Hepatocyte (in vitro differentiated cells): ENCODE data around the gene PASD1. TPM values are rescaled to one million over a fixed set of nuclear protein-coding genes. Genes with fewer than 3 reads are reported as not detected.

Experiments
- DNase-seq: peaks from one replicate; pipeline ENCODE4 v3.0.0-alpha.2; 2016; ENCODE audit warnings: low spot score
- H2AFZ ChIP-seq: fragments of 200-600 bp; sonication (generic); 2 replicates; pipeline ENCODE4 v1.6.0; 2016; ENCODE audit warnings: antibody characterized with exemption, mild to moderate bottlenecking
- H3K27ac ChIP-seq: fragments of 200-600 bp; sonication (generic); 2 replicates; pipeline ENCODE4 v1.5.1; 2016; ENCODE audit warnings: mild to moderate bottlenecking
- H3K27me3 ChIP-seq: fragments of 200-600 bp; sonication (generic); 2 replicates; pipeline ENCODE4 v1.6.1; 2016
- H3K36me3 ChIP-seq: fragments of 200-600 bp; sonication (generic); replicated peaks from 2 replicates; pipeline ENCODE4 v1.5.1; 2016; ENCODE audit warnings: low read depth; ENCODE audit not compliant: insufficient read depth
- H3K4me1 ChIP-seq: fragments of 200-600 bp; sonication (generic); 2 replicates; pipeline ENCODE4 v1.5.1; 2016; ENCODE audit warnings: mild to moderate bottlenecking, moderate library complexity; ENCODE audit not compliant: insufficient read depth
- H3K4me2 ChIP-seq: fragments of 200-600 bp; sonication (generic); 2 replicates; pipeline ENCODE4 v1.6.0; 2016
- H3K4me3 ChIP-seq: fragments of 200-600 bp; sonication (generic); 2 replicates; pipeline ENCODE4 v1.5.1; 2016; ENCODE audit warnings: mild to moderate bottlenecking
- H3K79me2 ChIP-seq: fragments of 200-600 bp; sonication (generic); 2 replicates; pipeline ENCODE4 v1.6.0; 2017; ENCODE audit warnings: mild to moderate bottlenecking
- H3K9me2 ChIP-seq: fragments of 200-600 bp; sonication (generic); replicated peaks from 2 replicates; pipeline ENCODE4 v1.6.0; 2017; ENCODE audit warnings: mild to moderate bottlenecking; ENCODE audit not compliant: insufficient read depth
- H3K9me3 ChIP-seq: fragments of 200-600 bp; sonication (generic); 2 replicates; pipeline ENCODE4 v1.5.1; 2016; ENCODE audit warnings: low read depth, mild to moderate bottlenecking
- H4K20me1 ChIP-seq: fragments of 200-600 bp; sonication (generic); 2 replicates; pipeline ENCODE4 v1.6.0; 2016; ENCODE audit warnings: mild to moderate bottlenecking; ENCODE audit not compliant: insufficient read depth, poor library complexity, severe bottlenecking
- EZH2 ChIP-seq: fragments of 200-600 bp; sonication (generic); IDR thresholded peaks from 2 replicates; pipeline ENCODE4 v1.6.1; 2016; ENCODE audit warnings: antibody characterized with exemption, mild to moderate bottlenecking, borderline replicate concordance
- EZH2phosphoT487 ChIP-seq: fragments of 200-600 bp; sonication (generic); IDR thresholded peaks from one replicate; pipeline ENCODE4 v1.6.1; 2018; ENCODE audit warnings: antibody characterized with exemption, mild to moderate bottlenecking, low read depth, moderate library complexity; ENCODE audit not compliant: unreplicated experiment, severe bottlenecking
- WGBS: methylation state at CpG from one replicate; pipeline ENCODE4 v1.1.6; 2016; ENCODE audit warnings: low lambda C conversion rate; ENCODE audit errors: missing lambda C conversion rate; 5-methylcytosine and 5-hydroxymethylcytosine counted together
- polyA plus RNA-seq: library from polyadenylated mRNA; unstranded; fragments of >200 nt; fragmentation: Nextera tagmentation; extraction: Ambion mirVana; gene quantifications from 2 replicates; pipeline ENCODE4 v1.2.1, GENCODE V29; 2016
- total RNA-seq: library from RNA; depleted of rRNA; stranded (reverse); fragments of >200 nt; gene quantifications from 2 replicates; pipeline ENCODE4 v1.2.3, GENCODE V29; 2014
- TF ChIP-seq, protein P1 (sequence below): fragments of 200-600 bp; sonication (generic); IDR thresholded peaks from 2 replicates; pipeline ENCODE4 v1.5.1; 2016; ENCODE audit warnings: antibody characterized with exemption, mild to moderate bottlenecking; ENCODE audit not compliant: poor library complexity

PASD1 gene
- total and polyA plus RNA-seq, 2 experiments from 2014 or later: not detected

DNA sequence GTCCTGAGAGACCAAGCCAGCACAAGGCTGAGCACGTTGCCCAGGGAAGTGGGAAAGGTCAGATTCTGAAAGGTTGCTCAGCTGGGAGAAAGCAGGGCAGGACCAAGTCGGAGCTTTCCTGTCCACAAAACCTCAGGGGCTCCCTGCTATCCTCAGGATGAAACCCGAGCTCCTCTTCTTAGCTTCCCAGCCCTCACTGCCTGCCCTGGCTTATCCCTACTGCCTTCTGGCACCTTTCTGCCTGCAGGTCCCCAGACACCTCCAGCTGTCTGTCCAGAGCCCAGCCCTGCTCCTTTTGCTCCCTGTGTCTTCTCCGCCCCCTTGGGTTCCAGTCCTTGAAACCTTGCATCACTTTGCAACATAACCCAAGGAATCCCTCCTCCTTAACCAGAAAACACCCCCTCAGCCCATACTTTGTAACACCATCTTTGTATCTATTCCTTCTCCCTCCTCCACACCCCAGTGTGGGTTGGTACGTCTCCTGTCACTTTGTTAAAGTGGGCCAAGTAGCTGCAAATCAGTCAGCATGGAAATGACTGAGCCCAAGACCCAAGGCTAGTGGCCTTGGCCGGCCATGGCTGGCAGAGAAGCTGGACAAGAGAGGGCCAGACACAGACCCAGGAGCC is 111.8 kb downstream of the PASD1 start:
- TF ChIP-seq, protein P1, sequence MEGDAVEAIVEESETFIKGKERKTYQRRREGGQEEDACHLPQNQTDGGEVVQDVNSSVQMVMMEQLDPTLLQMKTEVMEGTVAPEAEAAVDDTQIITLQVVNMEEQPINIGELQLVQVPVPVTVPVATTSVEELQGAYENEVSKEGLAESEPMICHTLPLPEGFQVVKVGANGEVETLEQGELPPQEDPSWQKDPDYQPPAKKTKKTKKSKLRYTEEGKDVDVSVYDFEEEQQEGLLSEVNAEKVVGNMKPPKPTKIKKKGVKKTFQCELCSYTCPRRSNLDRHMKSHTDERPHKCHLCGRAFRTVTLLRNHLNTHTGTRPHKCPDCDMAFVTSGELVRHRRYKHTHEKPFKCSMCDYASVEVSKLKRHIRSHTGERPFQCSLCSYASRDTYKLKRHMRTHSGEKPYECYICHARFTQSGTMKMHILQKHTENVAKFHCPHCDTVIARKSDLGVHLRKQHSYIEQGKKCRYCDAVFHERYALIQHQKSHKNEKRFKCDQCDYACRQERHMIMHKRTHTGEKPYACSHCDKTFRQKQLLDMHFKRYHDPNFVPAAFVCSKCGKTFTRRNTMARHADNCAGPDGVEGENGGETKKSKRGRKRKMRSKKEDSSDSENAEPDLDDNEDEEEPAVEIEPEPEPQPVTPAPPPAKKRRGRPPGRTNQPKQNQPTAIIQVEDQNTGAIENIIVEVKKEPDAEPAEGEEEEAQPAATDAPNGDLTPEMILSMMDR: no peak
- Histone ChIP-seq H2AFZ (no peak overlapping the region), H3K36me3 (no peaks in the 10 kb centered on the region), H3K4me1 (no peaks in the 10 kb centered on the region), H3K27ac (no peak overlapping the region), H4K20me1 (no peaks in the 10 kb centered on the region), H3K9me3 (no peaks in the 10 kb centered on the region), H3K9me2 (no peaks in the 10 kb centered on the region), H3K27me3 (no peaks in the 10 kb centered on the region), H3K79me2 (no peaks in the 10 kb centered on the region), H3K4me2 (no peak overlapping the region), H3K4me3 (no peak overlapping the region)
- DNase-seq: no peak
- 47% methylated on average over 6 of the region's 6 CpGs for WGBS

GRCh38 chrX:151676196-151676595 is 112.7 kb downstream of the PASD1 start:
- H3K27me3 ChIP-seq: no peaks in the 10 kb centered on the region
- TF ChIP-seq, protein P1: no peak
- TF ChIP-seq EZH2 (no peak), EZH2phosphoT487 (no peak)
- no peak overlapping the region for H3K4me3 ChIP-seq
- H3K36me3 ChIP-seq: no peaks in the 10 kb centered on the region
- no peaks in the 10 kb centered on the region for H3K79me2 ChIP-seq
- H4K20me1 ChIP-seq: no peaks in the 10 kb centered on the region
- no peak overlapping the region for H2AFZ ChIP-seq
- no peaks in the 10 kb centered on the region for H3K4me1 ChIP-seq
- H3K9me3 ChIP-seq: no peaks in the 10 kb centered on the region
- 67% methylated on average over 4 of the region's 4 CpGs for WGBS
- no peak overlapping the region for H3K27ac ChIP-seq
- DNase-seq: no peak
- no peak overlapping the region for H3K4me2 ChIP-seq
- H3K9me2 ChIP-seq: no peaks in the 10 kb centered on the region

DNA sequence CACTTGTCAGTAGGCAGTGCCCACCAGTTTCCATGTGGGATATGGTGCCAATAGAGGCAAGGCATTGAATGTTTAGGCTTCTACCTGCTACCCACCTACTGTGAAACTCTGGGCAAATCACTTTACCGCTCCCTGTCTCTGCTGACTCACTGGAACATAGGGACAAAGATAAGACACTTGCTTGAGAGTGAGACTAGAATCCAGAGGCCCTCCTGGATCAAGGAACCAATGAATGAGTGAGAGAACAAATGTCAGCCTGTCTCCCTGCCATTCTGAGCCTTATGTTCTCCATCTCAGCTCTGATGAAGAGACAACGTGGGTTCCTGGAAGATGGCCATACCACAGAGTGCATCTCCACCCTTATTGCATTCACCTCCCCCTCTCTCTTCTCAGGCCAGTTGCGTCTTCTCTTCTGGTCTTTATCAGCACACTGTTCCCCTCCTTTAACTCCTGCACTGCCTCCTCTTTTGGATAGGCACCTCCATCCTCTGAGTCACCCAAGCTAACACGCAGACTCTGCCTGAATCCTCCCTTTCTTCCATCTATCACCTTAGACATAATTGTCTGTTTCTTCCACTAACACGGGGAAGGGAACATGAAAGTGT is 116.4 kb downstream of the PASD1 start:
- no peaks in the 10 kb centered on the region for H3K79me2 ChIP-seq
- DNase-seq: no peak
- H2AFZ ChIP-seq: no peak overlapping the region
- H3K9me3 ChIP-seq: no peaks in the 10 kb centered on the region
- no peak overlapping the region for H3K4me3 ChIP-seq
- TF ChIP-seq EZH2: no peak
- no peak for TF ChIP-seq EZH2phosphoT487
- no peak overlapping the region for H3K27ac ChIP-seq
- H3K36me3 ChIP-seq: no peaks in the 10 kb centered on the region
- H3K9me2 ChIP-seq: no peaks in the 10 kb centered on the region
- no peaks in the 10 kb centered on the region for H4K20me1 ChIP-seq
- WGBS: 57% methylated on average over 5 of the region's 5 CpGs
- no peak overlapping the region for H3K4me2 ChIP-seq
- no peaks in the 10 kb centered on the region for H3K27me3 ChIP-seq
- no peaks in the 10 kb centered on the region for H3K4me1 ChIP-seq

- Histone ChIP-seq H3K9me3 (no peaks in the 10 kb centered on the region), H3K79me2 (no peaks in the 10 kb centered on the region), H3K4me2 (no peak overlapping the region), H4K20me1 (no peaks in the 10 kb centered on the region), H3K4me1 (no peaks in the 10 kb centered on the region), H3K36me3 (no peaks in the 10 kb centered on the region), H3K9me2 (no peaks in the 10 kb centered on the region), H3K4me3 (no peak overlapping the region), H3K27me3 (no peaks in the 10 kb centered on the region), H2AFZ (no peak overlapping the region), H3K27ac (no peak overlapping the region)
- no peak for TF ChIP-seq EZH2
- TF ChIP-seq, protein P1: peak; percentile 49
- TF ChIP-seq EZH2phosphoT487: no peak
- peak; percentile 65 for DNase-seq
- 54% methylated on average over 4 of the region's 4 CpGs for WGBS
Observed at GRCh38 chrX:151680805-151681204, 117.3 kb downstream of the PASD1 start.
